ENCODE data around the gene HMBS.

The HMBS gene

DNA sequence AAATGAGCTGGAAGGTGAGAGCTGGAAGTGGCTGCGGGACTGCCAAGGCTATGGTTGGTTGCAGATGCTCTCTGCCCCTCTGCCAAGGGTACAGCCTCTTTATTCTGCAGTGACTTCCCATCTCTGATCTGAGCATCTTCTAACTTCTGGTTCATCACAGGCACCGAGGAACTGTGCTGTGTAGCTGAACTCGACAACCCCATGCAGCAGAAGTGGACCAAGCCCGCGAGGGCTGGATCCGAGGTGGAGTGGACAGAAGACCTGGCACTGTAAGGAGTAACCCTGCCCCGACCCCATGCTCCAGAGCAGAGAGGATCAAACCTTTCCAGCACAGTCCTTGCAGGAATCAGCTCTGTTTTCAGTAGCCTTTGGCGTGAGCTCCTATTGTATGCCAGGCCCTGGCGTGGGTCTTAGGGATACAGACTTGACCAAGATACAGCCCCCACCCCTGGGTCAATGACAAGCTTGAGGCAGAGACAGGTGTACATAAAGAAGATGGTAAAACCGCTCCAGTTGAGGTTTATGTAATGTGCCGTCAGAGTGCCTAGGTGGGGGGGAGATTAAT lies 26.8 kb downstream of the HMBS start:
- Histone ChIP-seq H2AFZ (ENCODE audit: low read depth, low read length, severe bottlenecking) (no peak overlapping the region), H4K20me1 (ENCODE audit: low read depth, low read length) (no peaks in the 10 kb centered on the region), H3F3A (ENCODE audit: insufficient read depth) (no peaks in the 10 kb centered on the region), H3K9me2 (replicated peaks; ENCODE audit: insufficient read depth, low read length) (no peaks in the 10 kb centered on the region), H3K9ac (ENCODE audit: low read length) (no peak overlapping the region; the same call in 1 of the 2 replicates), H3K27ac (ENCODE audit: low read depth, low read length) (no peak overlapping the region), H3K79me2 (ENCODE audit: insufficient read depth, low read length) (peaks cover 23% of the 10 kb centered on the region), H3K9me3 (ENCODE audit: insufficient read depth, low read length) (no peaks in the 10 kb centered on the region), H3K36me3 (ENCODE audit: low read length) (no peaks in the 10 kb centered on the region), H3K4me2 (ENCODE audit: low read depth, low read length, poor library complexity, severe bottlenecking) (no peak overlapping the region), H3K4me3 (ENCODE audit: insufficient read depth, low read length, poor library complexity, severe bottlenecking) (no peak overlapping the region), H3K27me3 (ENCODE audit: low read length) (no peaks in the 10 kb centered on the region)
- no peak for TF ChIP-seq EZH2phosphoT487 (conservative IDR thresholded peaks at IDR 0.05; ENCODE audit: low read length)
- TF ChIP-seq, protein P1, sequence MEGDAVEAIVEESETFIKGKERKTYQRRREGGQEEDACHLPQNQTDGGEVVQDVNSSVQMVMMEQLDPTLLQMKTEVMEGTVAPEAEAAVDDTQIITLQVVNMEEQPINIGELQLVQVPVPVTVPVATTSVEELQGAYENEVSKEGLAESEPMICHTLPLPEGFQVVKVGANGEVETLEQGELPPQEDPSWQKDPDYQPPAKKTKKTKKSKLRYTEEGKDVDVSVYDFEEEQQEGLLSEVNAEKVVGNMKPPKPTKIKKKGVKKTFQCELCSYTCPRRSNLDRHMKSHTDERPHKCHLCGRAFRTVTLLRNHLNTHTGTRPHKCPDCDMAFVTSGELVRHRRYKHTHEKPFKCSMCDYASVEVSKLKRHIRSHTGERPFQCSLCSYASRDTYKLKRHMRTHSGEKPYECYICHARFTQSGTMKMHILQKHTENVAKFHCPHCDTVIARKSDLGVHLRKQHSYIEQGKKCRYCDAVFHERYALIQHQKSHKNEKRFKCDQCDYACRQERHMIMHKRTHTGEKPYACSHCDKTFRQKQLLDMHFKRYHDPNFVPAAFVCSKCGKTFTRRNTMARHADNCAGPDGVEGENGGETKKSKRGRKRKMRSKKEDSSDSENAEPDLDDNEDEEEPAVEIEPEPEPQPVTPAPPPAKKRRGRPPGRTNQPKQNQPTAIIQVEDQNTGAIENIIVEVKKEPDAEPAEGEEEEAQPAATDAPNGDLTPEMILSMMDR (IDR thresholded peaks at IDR 0.05; ENCODE audit: insufficient read depth, low read length, poor library complexity, severe bottlenecking), result no peak

DNA sequence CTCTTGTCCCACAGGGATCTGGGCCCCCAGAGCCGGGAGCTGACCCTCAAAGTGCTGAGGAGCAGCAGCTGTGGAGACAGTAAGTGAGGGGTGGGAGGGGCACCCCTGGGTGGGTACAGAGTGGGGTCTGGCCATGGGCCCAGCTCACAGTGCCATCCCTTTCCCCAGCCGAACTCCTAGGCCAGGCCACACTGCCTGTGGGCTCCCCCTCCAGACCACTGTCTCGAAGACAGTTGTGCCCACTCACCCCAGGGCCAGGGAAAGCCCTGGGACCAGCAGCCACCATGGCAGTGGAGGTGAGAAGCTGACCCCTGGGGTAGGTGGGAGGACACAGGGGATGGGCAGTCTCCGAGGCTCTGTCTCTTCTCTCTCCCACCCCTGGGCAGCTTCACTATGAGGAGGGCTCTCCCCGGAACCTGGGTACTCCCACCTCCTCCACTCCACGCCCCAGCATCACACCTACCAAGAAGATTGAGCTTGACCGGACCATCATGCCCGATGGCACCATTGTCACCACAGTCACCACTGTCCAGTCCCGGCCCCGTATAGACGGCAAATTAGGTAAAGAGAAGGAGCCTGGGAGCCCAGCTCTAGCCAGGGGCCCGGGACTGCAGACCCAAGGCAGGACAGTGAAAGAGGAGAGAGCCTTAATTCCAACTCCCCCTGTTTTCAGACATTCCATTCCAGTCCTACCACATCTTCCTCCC lies 27.8 kb downstream of the HMBS start:
- Histone ChIP-seq H2AFZ (ENCODE audit: low read depth, low read length, severe bottlenecking) (no peak overlapping the region), H3K27ac (ENCODE audit: low read depth, low read length) (no peak overlapping the region), H3K79me2 (ENCODE audit: insufficient read depth, low read length) (peaks cover 21% of the 10 kb centered on the region), H3K4me2 (ENCODE audit: low read depth, low read length, poor library complexity, severe bottlenecking) (no peak overlapping the region), H3K9ac (ENCODE audit: low read length) (no peak overlapping the region), H3F3A (ENCODE audit: insufficient read depth) (no peaks in the 10 kb centered on the region; the same call in 1 of the 2 replicates), H3K9me2 (replicated peaks; ENCODE audit: insufficient read depth, low read length) (no peaks in the 10 kb centered on the region), H4K20me1 (ENCODE audit: low read depth, low read length) (no peaks in the 10 kb centered on the region), H3K9me3 (ENCODE audit: insufficient read depth, low read length) (no peaks in the 10 kb centered on the region), H3K27me3 (ENCODE audit: low read length) (no peaks in the 10 kb centered on the region), H3K36me3 (ENCODE audit: low read length) (no peaks in the 10 kb centered on the region), H3K4me3 (ENCODE audit: insufficient read depth, low read length, poor library complexity, severe bottlenecking) (no peak overlapping the region)
- no peak for TF ChIP-seq EZH2phosphoT487 (conservative IDR thresholded peaks at IDR 0.05; ENCODE audit: low read length)
- TF ChIP-seq, protein P1 (IDR thresholded peaks at IDR 0.05; ENCODE audit: insufficient read depth, low read length, poor library complexity, severe bottlenecking), result no peak

DNA sequence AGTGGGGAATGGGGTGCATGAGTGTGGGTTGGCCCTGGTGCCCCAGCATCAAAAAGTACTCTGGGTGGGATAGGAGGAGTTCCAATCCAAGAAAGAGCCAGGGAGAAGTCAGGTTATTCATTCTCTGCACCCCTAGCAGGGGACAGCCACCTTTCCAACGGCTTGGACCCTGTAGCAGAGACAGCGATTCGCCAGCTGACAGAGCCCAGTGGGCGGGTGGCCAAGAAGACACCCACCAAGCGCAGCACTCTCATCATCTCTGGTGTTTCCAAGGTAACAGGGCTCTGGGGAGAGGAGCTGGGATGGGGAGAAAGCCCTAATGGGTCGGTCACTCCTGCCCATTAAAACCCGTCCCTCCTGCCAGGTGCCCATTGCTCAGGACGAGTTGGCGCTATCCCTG lies 29.0 kb downstream of the HMBS start:
- Histone ChIP-seq H3K27me3 (ENCODE audit: low read length) (no peaks in the 10 kb centered on the region), H3K9ac (ENCODE audit: low read length) (no peak overlapping the region), H3K9me2 (replicated peaks; ENCODE audit: insufficient read depth, low read length) (no peaks in the 10 kb centered on the region), H3K4me3 (ENCODE audit: insufficient read depth, low read length, poor library complexity, severe bottlenecking) (no peak overlapping the region), H3F3A (ENCODE audit: insufficient read depth) (peaks cover 7% of the 10 kb centered on the region), H3K79me2 (ENCODE audit: insufficient read depth, low read length) (peaks cover 8% of the 10 kb centered on the region; the same call in 1 of the 2 replicates), H3K9me3 (ENCODE audit: insufficient read depth, low read length) (no peaks in the 10 kb centered on the region), H4K20me1 (ENCODE audit: low read depth, low read length) (no peaks in the 10 kb centered on the region), H2AFZ (ENCODE audit: low read depth, low read length, severe bottlenecking) (no peak overlapping the region), H3K36me3 (ENCODE audit: low read length) (no peaks in the 10 kb centered on the region), H3K27ac (ENCODE audit: low read depth, low read length) (no peak overlapping the region), H3K4me2 (ENCODE audit: low read depth, low read length, poor library complexity, severe bottlenecking) (no peak overlapping the region)
- TF ChIP-seq EZH2phosphoT487 (conservative IDR thresholded peaks at IDR 0.05; ENCODE audit: low read length), result no peak
- TF ChIP-seq, protein P1 (IDR thresholded peaks at IDR 0.05; ENCODE audit: insufficient read depth, low read length, poor library complexity, severe bottlenecking), result no peak
